HCT116 (cell line): Measurements from ENCODE around the gene RBMS1. TPM values are rescaled to one million over a fixed set of nuclear protein-coding genes. Genes with fewer than 3 reads are reported as not detected.

Experiments used
- ATAC-seq: fragments of 200-7000 bp; cut with Tn5 transposase; 2 replicates; pipeline ENCODE4 v1.9.1; 2020; ENCODE audit warnings: mild to moderate bottlenecking, moderate library complexity
- BruUV-seq: library from RNA; stranded (reverse); fragments of 400-500 nt; replicated peaks from 2 replicates; lab custom pipeline; 2021; lab: Mats Ljungman, UMichigan
- CTCF ChIA-PET: fragments of 300-600 bp; sonication (Branson Sonifier 250); formaldehyde crosslinking; loops from one replicate; lab custom pipeline; 2021; ENCODE audit warnings: antibody characterized with exemption; lab: Charles Lee
- POLR2A ChIA-PET: fragments of 300-600, 350-600 bp; sonication (Branson Sonifier 250); formaldehyde crosslinking; loops from one replicate; lab custom pipeline; 2021; ENCODE audit warnings: antibody characterized with exemption; lab: Charles Lee
- RAD21 ChIA-PET, 2 experiments: fragments of 300-600 bp; sonication (Branson Sonifier 250); formaldehyde crosslinking; loops; one replicate each; lab custom pipeline; 2023; ENCODE audit warnings: low total read pairs in 2 of 2; ENCODE audit not compliant: uncharacterized antibody in 2 of 2, unreplicated experiment in 2 of 2, low non-redundant PET in 1 of 2; lab: Charles Lee
- DNase-seq: peaks from one replicate; pipeline ENCODE4 v3.0.0-alpha.2; 2010; ENCODE audit warnings: low read depth, low spot score
- H2AFZ ChIP-seq: fragments of 200-600 bp; shearing (Covaris generic), sonication (generic); 2 replicates; pipeline ENCODE4 v1.6.1; 2017; ENCODE audit warnings: low read depth, mixed run types, mixed read lengths, antibody characterized with exemption, low read length; ENCODE audit not compliant: poor library complexity, severe bottlenecking
- H3K27ac ChIP-seq: 2 replicates; pipeline ENCODE4 v1.5.1; 2012; ENCODE audit warnings: low read depth, low read length
- H3K27me3 ChIP-seq: fragments of 200-600 bp; sonication (generic); 2 replicates; pipeline ENCODE4 v1.6.1; 2016; ENCODE audit warnings: mixed run types, low read length, mixed read lengths; ENCODE audit not compliant: insufficient read depth
- H3K36me3 ChIP-seq, 2 experiments: fragments of 200-500 bp in 1 of 2; fragments of 200-600 bp in 1 of 2; sonication (Bioruptor generic) in 1 of 2; sonication (generic) in 1 of 2; 2 replicates each; pipeline versions ENCODE4 v1.5.1 to v1.6.1; 2014 to 2016; ENCODE audit warnings: low read length in 2 of 2, inconsistent platforms in 1 of 2, mixed read lengths in 1 of 2, mixed run types in 1 of 2; ENCODE audit not compliant: insufficient read depth in 2 of 2, control insufficient read depth in 1 of 2
- H3K4me1 ChIP-seq, 2 experiments: fragments of 200-600 bp in 1 of 2; sonication (generic) in 1 of 2; 2 replicates each; pipeline versions ENCODE4 v1.5.1 to v1.6.1; 2012 to 2017; ENCODE audit warnings: low read length in 2 of 2, inconsistent platforms in 1 of 2, mild to moderate bottlenecking in 1 of 2, mixed read lengths in 1 of 2, mixed run types in 1 of 2, moderate library complexity in 1 of 2; ENCODE audit not compliant: insufficient read depth in 2 of 2, control insufficient read depth in 1 of 2
- H3K4me2 ChIP-seq: fragments of 200-600 bp; sonication (generic); 2 replicates; pipeline ENCODE4 v1.6.1; 2017; ENCODE audit warnings: mixed run types, low read length, mixed read lengths
- H3K4me3 ChIP-seq, 2 experiments: fragments of 200-600 bp in 1 of 2; sonication (generic) in 1 of 2; replicated peaks in 1 of 2; 2 replicates each; pipeline ENCODE4 v1.5.1; 2011 to 2016; ENCODE audit warnings: low read length in 2 of 2, control low read depth in 1 of 2, low read depth in 1 of 2, mild to moderate bottlenecking in 1 of 2, mixed read lengths in 1 of 2, mixed run types in 1 of 2
- H3K79me2 ChIP-seq: fragments of 200-600 bp; sonication (generic); 2 replicates; pipeline ENCODE4 v1.6.1; 2017; ENCODE audit warnings: mild to moderate bottlenecking, mixed run types, low read length, moderate library complexity, mixed read lengths; ENCODE audit not compliant: insufficient read depth
- H3K9ac ChIP-seq: fragments of 200-600 bp; sonication (generic); 2 replicates; pipeline ENCODE4 v1.6.1; 2016; ENCODE audit warnings: low read length, mixed read lengths
- H3K9me2 ChIP-seq: fragments of 200-600 bp; sonication (generic), shearing (Covaris generic); 2 replicates; pipeline ENCODE4 v1.6.1; 2017; ENCODE audit warnings: mixed run types, mild to moderate bottlenecking, moderate library complexity; ENCODE audit not compliant: insufficient read depth
- H3K9me3 ChIP-seq, 2 experiments: fragments of 200-500 bp in 1 of 2; fragments of 200-600 bp in 1 of 2; sonication (Bioruptor generic) in 1 of 2; sonication (generic) in 1 of 2; 2 replicates each; pipeline ENCODE4 v1.6.1; 2014 to 2017; ENCODE audit warnings: low read length in 2 of 2, mixed read lengths in 2 of 2, inconsistent platforms in 1 of 2, low read depth in 1 of 2, mild to moderate bottlenecking in 1 of 2, mixed run types in 1 of 2, moderate library complexity in 1 of 2; ENCODE audit not compliant: control insufficient read depth in 1 of 2, insufficient read depth in 1 of 2
- H4K20me1 ChIP-seq: fragments of 200-600 bp; sonication (generic), shearing (Covaris generic); 2 replicates; pipeline ENCODE4 v1.6.1; 2017; ENCODE audit warnings: mixed run types, mild to moderate bottlenecking, moderate library complexity; ENCODE audit not compliant: insufficient read depth
- EGR1 ChIP-seq: IDR thresholded peaks from 2 replicates; pipeline ENCODE4 v1.6.1; 2012; ENCODE audit warnings: low read depth
- JUND ChIP-seq: IDR thresholded peaks from 2 replicates; pipeline ENCODE4 v1.6.1; 2012
- SIN3A ChIP-seq: IDR thresholded peaks from 2 replicates; pipeline ENCODE4 v1.6.1; 2012; ENCODE audit warnings: low read depth
- TCF7L2 ChIP-seq: IDR thresholded peaks from 2 replicates; pipeline ENCODE4 v1.7.0; 2011; ENCODE audit warnings: borderline replicate concordance, inconsistent platforms; ENCODE audit not compliant: insufficient read depth, insufficient read length; ENCODE audit errors: extremely low read depth
- intact Hi-C: fragments of 100-400 bp; cut with micrococcal nuclease; formaldehyde crosslinking; loops from 2 replicates; pipeline ENCODE4 v1.10.0; 2022
- total RNA-seq: library from RNA; stranded (reverse); gene quantifications from one replicate; pipeline ENCODE4 v1.2.1, GENCODE V29; 2021; ENCODE audit not compliant: unreplicated experiment

Gene RBMS1
- total RNA-seq, 1 experiment from 2014 or later = 17.6 TPM

DNA sequence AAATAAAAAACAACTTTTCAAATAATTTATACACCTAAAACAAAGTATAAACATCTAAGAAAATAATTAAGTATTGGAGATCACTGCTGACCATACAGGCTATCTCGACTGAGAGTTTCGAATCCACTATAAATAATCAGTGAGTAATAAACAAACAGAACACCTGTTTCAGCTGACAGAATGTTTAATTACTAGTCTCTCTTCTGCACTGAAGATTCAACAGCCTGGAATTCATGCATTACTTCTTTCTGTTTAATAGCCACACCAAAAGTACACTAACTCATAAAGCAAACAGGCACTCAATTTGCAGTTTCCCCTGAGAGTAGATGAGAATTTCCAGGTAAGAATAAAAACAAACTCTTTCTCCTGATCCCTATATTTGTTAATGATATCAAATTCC is 138.5 kb downstream of the RBMS1 start:
- H3K4me2 ChIP-seq = no peak overlapping the region
- ChIA-PET CTCF (no interaction called here), RAD21 (no interaction called here), POLR2A (no interaction called here)
- H3K36me3 ChIP-seq = no peaks in the 10 kb centered on the region
- no peaks in the 10 kb centered on the region for H4K20me1 ChIP-seq
- no peaks in the 10 kb centered on the region for H3K9me2 ChIP-seq
- intact Hi-C loops = no loop called here
- H3K4me1 ChIP-seq = no peaks in the 10 kb centered on the region
- H3K27ac ChIP-seq = no peak overlapping the region
- no peak for TF ChIP-seq SIN3A
- no peak for TF ChIP-seq EGR1
- TF ChIP-seq JUND = no peak
- ATAC-seq (no peak), DNase-seq (no peak)
- H3K79me2 ChIP-seq = no peaks in the 10 kb centered on the region
- no peaks in the 10 kb centered on the region for H3K27me3 ChIP-seq
- BruUV-seq = no TSS peak
- no peak overlapping the region for H3K9ac ChIP-seq
- H3K9me3 ChIP-seq = no peaks in the 10 kb centered on the region
- no peak overlapping the region for H3K4me3 ChIP-seq
- H2AFZ ChIP-seq = no peak overlapping the region

DNA sequence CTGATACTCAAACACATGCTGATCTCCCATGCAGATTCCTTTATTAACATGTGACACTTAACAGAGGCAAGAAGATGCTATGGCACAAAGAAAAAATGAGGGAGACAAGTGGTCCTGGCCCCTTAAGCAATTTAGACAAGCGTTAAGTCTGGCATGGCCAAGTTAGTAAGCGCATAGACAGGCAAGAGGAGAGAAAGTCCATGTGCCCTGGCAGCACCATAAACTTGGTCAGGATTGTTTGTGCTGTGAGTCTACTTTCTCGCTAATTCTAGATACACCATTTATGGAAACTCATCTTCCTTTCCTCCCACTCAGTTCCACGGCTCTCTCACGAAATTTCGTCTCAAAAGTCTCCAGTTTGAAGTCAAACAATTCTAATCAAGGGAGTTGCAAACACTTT is 138.9 kb downstream of the RBMS1 start:
- Histone ChIP-seq H3K4me3 (no peak overlapping the region), H4K20me1 (no peaks in the 10 kb centered on the region), H3K27me3 (no peaks in the 10 kb centered on the region), H3K36me3 (no peaks in the 10 kb centered on the region), H3K9me3 (no peaks in the 10 kb centered on the region), H3K9ac (no peak overlapping the region), H2AFZ (no peak overlapping the region), H3K79me2 (no peaks in the 10 kb centered on the region), H3K9me2 (no peaks in the 10 kb centered on the region), H3K27ac (no peak overlapping the region), H3K4me1 (no peaks in the 10 kb centered on the region), H3K4me2 (no peak overlapping the region)
- ChIA-PET RAD21 (interaction anchor here in 1 of 2 experiments (1.3 kb wide), 1 partner anchor 564 kb away, joined by 3 read pairs; no protein-coding TSS in a partner anchor), POLR2A (no interaction called here), CTCF (interaction anchor here (1.1 to 1.8 kb wide), 2 partner anchors 32 to 708 kb away, joined by 3 to 4 read pairs; no protein-coding TSS in a partner anchor)
- DNase-seq = no peak
- no peak for ATAC-seq
- TF ChIP-seq TCF7L2 = no peak
- intact Hi-C loops = no loop called here
- no TSS peak for BruUV-seq
